ENCODE data around the gene TTC34. TPM values are rescaled to one million over a fixed set of nuclear protein-coding genes. Genes with fewer than 3 reads are reported as not detected.

TTC34 gene
- polyA plus RNA-seq (ENCODE audit: insufficient read length in 4 of 4): 1 to 10 TPM in 1 of 4 donors, under 1 TPM in 3; 0.69 to 1.1 (median 0.85) TPM

GRCh38 chr1:2801535-2802291, at the start of gene TTC34:
Gene TTC34 (minus strand): TSS chr1:2801693. CDS start chr1:2800827, 866 bp downstream.
- DNase-seq (ENCODE audit: low read depth in 4 of 4, low spot score in 3 of 4): no peak

GRCh38 chr1:2850502-2850901, 49.0 kb upstream of the TTC34 start:
- DNase-seq (ENCODE audit: low read depth in 4 of 4, low spot score in 3 of 4): no peak

- no peak for DNase-seq (ENCODE audit: low read depth in 4 of 4, low spot score in 3 of 4)
Measured at GRCh38 chr1:2848006-2848670, 46.6 kb upstream of the TTC34 start.

GRCh38 chr1:2847086-2847985, 45.8 kb upstream of the TTC34 start:
- no peak for DNase-seq (ENCODE audit: low read depth in 4 of 4, low spot score in 3 of 4)

- no peak for DNase-seq (ENCODE audit: low read depth in 4 of 4, low spot score in 3 of 4)
Measured at GRCh38 chr1:2845869-2846268, 44.4 kb upstream of the TTC34 start.

GRCh38 chr1:2840036-2840809, 38.7 kb upstream of the TTC34 start:
- no peak for DNase-seq (ENCODE audit: low read depth in 4 of 4, low spot score in 3 of 4)

- DNase-seq (ENCODE audit: low read depth in 4 of 4, low spot score in 3 of 4): no peak
Measured at GRCh38 chr1:2837823-2838222, 36.3 kb upstream of the TTC34 start.

GRCh38 chr1:2837316-2837715, 35.8 kb upstream of the TTC34 start:
- no peak for DNase-seq (ENCODE audit: low read depth in 4 of 4, low spot score in 3 of 4)

GRCh38 chr1:2836333-2836970, 35.0 kb upstream of the TTC34 start:
- DNase-seq (ENCODE audit: low read depth in 4 of 4, low spot score in 3 of 4): no peak

GRCh38 chr1:2835650-2836159, 34.2 kb upstream of the TTC34 start:
- no peak for DNase-seq (ENCODE audit: low read depth in 4 of 4, low spot score in 3 of 4)

- DNase-seq (ENCODE audit: low read depth in 4 of 4, low spot score in 3 of 4): no peak
Measured at GRCh38 chr1:2834741-2835564, 33.5 kb upstream of the TTC34 start.

- DNase-seq (ENCODE audit: low read depth in 4 of 4, low spot score in 3 of 4): no peak
Measured at GRCh38 chr1:2834146-2834475, 32.6 kb upstream of the TTC34 start.

- DNase-seq (ENCODE audit: low read depth in 4 of 4, low spot score in 3 of 4): no peak
Measured at GRCh38 chr1:2833454-2834145, 32.1 kb upstream of the TTC34 start.

GRCh38 chr1:2832506-2833453, 31.3 kb upstream of the TTC34 start:
- DNase-seq (ENCODE audit: low read depth in 4 of 4, low spot score in 3 of 4): no peak

- DNase-seq (ENCODE audit: low read depth in 4 of 4, low spot score in 3 of 4): no peak
Measured at GRCh38 chr1:2831596-2832212, 30.2 kb upstream of the TTC34 start.

GRCh38 chr1:2830761-2831425, 29.4 kb upstream of the TTC34 start:
- DNase-seq (ENCODE audit: low read depth in 4 of 4, low spot score in 3 of 4): no peak
